Effector CD4-positive, alpha-beta T cell (primary cell): ENCODE results near the gene GNAT1.
"Not testable (repeated sequence)": the region's sequence is repeated elsewhere in the genome, so short reads cannot be mapped to it uniquely, and the experiment has no call there.

Source experiments
- DNase-seq: peaks from one replicate; pipeline ENCODE4 v3.0.0-alpha.2; 2020

The GNAT1 gene

DNA sequence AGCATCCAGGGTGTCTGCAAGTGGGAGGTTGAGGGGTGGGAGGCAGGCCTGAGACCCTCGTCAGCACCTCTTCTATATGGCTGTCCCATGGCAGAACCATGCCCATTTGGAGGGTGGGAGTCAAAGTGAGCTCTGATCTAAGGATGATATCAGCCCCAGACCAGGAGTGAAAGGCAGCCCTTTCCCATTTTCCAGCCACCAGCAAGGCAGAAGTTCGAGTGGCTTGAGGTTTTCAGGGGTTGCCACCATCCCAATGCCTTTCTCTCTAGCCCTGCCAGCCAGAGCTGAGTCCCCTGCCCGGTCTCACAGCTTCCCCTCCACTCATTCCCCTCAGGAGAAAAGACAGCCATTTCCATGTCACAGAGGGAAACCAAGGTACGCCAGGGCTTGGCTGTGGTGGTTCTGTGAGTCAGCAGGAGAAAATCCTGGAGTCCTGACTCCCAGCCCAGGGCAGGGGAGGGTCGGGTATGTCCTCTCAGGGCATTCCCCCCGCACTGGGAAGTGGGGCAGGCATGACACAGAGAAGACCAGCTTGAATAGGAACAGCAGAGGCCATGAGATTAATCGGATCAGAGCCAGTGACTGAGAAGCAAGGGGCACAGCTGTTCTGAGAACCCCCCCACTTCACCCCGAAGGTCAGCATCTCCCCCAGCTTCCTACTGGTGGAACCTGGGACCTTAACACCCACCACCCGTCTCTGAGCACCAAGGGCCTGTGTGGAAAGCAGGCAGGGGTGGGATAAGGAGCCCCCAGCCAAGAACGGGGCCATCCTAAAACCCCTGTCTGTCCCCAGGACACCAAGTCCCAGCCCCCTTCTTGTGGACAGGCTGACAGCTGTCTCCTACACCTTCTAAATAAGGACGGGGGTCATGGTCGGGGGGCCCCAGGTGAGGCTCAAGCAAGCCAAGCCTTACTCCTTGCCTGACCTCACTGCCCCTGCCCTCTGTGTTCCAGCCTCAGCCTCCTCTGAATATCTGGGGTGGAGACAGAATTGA lies 12.7 kb downstream of the GNAT1 start:
- no peak for DNase-seq

GRCh38 chr3:50204804-50205412 lies 13.5 kb downstream of the GNAT1 start, which contains the start of gene SLC38A3:
Gene SLC38A3, plus strand, starts transcription at chr3:50205271. Its CDS starts 8,929 bp downstream, at chr3:50214200.
- DNase-seq, result no peak

- no peak for DNase-seq
These were observed 14.2 kb downstream of the GNAT1 start for GRCh38 chr3:50205413-50206276.

DNA sequence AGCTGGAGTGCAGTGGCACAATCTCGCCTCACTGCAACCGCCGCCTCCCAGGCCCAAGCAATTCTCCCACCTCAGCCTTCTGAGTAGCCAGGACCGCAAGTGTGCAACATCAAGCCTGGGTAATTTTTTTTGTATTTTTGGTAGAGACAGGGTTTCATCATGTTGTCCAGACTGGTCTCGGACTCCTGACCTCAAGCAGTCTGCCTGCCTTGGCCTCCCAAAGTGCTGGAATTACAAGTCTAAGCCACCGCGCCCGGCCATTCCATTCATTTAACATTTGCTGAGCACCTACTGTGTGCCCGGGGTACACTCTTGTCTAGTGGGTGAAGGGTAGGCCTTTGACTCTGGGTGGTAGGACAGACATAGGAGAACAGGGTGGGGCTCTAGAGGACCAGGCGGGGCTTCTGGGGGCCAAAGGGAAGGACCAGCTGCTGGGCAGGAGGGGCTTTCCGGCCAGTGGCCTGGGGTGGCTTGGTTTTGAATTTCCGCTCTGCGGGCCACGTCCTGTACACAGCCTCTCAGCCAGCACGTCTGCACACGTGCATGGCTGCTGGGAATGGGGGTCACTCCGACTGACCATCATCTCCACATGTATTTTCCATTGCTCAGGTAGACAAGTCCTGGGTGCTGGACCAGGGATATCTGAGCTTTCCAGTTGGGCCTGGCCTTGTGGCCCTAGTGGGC lies 16.1 kb downstream of the GNAT1 start:
- no peak for DNase-seq

DNA sequence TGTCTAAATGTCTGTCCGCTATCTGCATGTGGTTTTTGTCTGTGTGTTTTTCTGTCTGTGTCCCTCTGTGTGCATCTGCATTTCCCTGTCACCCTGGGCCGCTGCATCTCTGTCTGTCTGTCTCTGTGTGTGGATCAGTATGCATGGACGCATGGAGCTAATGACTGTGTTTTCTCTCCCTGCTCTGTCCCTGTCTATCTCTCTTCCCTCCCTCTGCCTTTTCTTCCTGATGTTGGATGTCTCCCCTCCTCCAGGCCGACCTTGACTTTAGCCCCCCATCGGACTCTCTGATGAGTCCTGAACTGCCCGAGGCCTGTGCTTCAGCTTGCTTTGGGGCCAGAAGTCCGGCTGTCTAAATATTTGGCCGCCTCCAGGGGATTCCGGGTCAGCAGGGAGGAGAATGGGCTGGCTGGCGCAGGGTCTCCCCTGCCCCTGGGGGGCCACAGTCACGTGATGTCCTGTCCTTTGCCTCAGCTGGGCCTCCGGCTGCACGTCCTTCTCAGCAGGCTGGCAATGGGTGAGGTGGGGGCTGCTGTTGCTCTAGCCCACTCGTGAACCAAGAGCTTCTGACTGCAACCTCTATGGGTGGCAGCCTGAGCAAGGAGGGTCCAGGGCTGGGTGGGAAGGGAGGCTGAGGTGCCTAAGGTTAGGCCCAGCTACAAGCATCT lies 17.4 kb downstream of the GNAT1 start:
- DNase-seq, result no peak

GRCh38 chr3:50210176-50210509 lies 18.7 kb downstream of the GNAT1 start:
- no peak for DNase-seq

GRCh38 chr3:50210510-50211367 lies 19.3 kb downstream of the GNAT1 start:
- no peak for DNase-seq

DNA sequence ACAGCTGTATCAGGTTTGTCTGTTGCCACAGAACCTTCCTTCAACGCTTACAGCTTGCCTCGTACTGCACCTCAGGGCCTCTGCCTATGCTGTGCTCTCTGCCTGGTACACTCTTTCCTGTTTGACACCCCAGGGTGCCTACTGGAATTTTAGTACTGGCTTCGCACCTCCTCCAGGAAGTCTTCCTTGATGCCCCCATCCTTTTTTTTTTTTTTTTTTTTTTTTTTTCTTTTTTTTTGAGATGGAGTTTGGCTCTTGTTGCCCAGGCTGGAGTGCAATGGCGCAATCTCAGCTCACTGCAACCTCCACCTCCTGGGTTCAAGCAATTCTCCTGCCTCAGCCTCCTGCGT lies 19.9 kb downstream of the GNAT1 start:
- DNase-seq, result not testable (repeated sequence)

DNA sequence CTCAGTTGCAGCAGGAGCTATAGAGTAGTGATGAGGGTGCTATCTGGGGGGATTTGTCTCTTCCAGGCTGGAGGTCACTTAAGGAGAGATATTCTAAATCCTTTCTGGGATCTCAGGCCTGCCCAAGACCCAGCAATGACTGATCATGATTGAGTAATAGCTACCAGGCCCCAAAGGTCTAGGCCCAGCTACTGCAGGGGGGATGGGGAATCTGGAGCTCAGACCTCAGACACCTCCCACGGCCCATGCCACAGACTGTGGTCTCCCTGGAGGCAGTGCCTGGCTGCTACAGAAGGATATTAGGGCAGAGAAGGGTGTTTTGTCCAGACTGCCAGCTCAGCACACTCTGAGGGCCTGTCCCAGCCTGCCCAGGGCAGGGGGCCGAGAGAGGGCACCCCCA lies 20.5 kb downstream of the GNAT1 start:
- DNase-seq, result no peak

- DNase-seq, result no peak
These were observed 21.1 kb downstream of the GNAT1 start for GRCh38 chr3:50212502-50212901.

DNA sequence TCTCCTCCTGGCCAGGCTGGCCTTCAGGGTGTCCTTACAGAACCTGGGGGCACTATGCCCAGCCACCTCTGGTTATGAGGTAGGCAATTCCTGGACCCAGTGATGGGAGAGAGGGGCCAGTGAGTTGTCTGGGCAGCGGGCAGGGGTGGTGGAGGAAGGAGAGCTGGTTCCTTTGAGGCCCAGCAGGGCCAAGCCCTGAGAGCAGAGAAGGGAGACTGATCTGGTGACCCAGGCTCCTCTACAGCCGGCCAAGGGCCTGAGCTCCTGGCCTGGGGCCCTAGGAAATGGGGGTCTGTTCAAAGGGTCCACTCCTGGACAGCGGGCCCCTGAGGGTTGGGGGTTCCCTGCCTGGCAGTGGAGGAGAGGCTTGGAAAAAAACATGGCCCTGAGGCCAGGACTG lies 21.6 kb downstream of the GNAT1 start:
- no peak for DNase-seq

GRCh38 chr3:50213373-50213772 lies 22.0 kb downstream of the GNAT1 start:
- no peak for DNase-seq

- no peak for DNase-seq
These were observed 23.4 kb downstream of the GNAT1 start for GRCh38 chr3:50214824-50215223.

DNA sequence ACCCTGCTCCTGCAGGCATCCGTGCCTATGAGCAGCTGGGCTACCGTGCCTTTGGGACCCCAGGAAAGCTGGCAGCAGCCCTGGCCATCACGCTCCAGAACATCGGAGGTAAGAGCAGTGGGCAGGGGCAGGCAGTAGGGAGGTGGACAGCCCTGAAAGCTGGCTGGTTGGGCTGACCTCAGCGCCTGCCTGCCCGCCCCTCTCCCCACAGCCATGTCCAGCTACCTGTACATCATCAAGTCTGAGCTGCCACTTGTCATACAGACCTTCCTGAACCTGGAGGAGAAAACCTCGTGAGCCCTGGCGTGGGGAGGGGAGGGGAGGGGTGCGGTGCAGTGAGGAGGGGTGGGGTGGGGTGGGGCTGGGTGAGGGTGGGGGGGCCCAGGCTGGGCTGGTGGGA lies 24.1 kb downstream of the GNAT1 start:
- DNase-seq, result no peak

- DNase-seq, result no peak
These were observed 26.3 kb downstream of the GNAT1 start for GRCh38 chr3:50217681-50218080.

GRCh38 chr3:50218448-50218847 lies 27.0 kb downstream of the GNAT1 start:
- no peak for DNase-seq

GRCh38 chr3:50219285-50219684 lies 27.9 kb downstream of the GNAT1 start:
- DNase-seq, result no peak

DNA sequence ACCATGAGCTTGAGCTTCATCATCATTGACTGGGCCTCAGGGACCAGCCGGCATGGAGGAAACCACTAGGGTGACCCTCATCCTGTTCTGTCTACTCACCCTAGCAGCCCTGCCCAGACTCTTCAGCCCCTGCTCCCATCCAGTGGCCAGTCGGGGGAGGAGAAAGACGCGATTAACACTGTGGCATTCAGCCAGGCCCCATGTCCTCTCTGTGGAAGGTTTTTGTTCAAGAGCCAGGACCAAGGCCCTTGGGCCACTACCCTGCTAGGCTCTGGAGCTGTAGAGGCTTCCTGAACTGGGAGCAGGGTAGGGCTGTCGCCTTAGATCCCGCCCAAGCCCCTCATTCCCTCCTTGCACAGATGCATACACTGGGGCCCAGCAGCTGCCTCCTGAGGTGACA lies 28.7 kb downstream of the GNAT1 start:
- DNase-seq, result no peak

GRCh38 chr3:50221051-50221410 lies 29.6 kb downstream of the GNAT1 start:
- no peak for DNase-seq

DNA sequence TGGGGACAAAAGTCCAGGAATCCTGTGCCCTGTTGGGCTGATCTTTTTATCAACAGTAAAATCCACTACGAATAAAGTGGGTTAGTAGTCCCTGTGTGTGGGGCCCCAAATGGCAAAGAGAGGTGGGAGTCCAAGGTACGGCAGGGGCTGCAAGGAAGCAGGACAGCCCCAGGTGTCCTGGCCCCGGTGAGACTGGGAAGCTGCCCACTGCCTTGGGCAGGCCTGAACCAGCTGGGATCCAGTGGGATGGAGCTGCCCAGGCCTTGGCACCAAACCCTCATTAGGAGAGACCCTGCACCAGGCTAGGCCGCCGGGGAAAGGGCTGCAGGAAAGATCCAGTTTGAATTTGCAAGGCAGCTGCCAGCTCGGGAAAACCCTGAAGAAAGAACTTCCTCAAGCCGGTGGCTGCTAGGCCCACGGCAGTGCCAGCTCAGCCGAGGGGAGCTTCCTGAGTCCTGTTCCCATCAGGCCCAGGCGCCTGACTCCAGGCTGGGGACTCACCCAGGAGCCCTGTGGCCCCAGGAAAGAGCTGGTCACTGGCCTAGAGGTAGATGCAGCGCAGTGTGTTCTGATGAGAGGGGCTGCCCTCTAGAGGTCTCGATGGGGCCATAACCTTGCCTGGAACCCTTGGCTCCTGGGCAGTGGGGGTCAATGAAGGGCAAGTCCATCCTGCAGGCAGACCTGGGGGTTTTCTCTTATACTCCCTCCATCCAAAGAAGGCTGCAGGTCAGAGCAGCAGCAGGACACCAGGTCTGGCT lies 30.2 kb downstream of the GNAT1 start:
- no peak for DNase-seq

GRCh38 chr3:50222169-50222528 lies 30.7 kb downstream of the GNAT1 start:
- DNase-seq, result no peak
